ENCODE data around the gene KCNRG. TPM values are rescaled to one million over a fixed set of nuclear protein-coding genes. Genes with fewer than 3 reads are reported as not detected.

KCNRG gene
- total RNA-seq = 0.49 TPM in 1 of 2 replicates, not detected in the other

DNA sequence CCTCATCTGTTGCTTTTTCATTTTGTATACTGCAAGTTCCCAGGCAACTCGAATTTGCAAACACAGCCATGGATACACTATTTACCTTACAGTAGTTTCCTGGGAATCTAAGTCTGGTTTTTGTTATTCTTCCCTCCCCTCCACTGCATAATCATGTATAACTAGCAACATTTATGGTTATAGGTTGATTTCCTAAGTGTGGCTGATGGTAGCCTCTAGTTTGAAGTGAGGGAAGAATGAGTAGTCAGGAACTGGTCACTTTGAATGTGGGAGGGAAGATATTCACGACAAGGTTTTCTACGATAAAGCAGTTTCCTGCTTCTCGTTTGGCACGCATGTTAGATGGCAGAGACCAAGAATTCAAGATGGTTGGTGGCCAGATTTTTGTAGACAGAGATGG lies at the start of gene KCNRG:
TSS of gene KCNRG (plus strand) at position 187 of the 400 bp plus-strand sequence. CDS start at position 237, 50 bp downstream.

DNA sequence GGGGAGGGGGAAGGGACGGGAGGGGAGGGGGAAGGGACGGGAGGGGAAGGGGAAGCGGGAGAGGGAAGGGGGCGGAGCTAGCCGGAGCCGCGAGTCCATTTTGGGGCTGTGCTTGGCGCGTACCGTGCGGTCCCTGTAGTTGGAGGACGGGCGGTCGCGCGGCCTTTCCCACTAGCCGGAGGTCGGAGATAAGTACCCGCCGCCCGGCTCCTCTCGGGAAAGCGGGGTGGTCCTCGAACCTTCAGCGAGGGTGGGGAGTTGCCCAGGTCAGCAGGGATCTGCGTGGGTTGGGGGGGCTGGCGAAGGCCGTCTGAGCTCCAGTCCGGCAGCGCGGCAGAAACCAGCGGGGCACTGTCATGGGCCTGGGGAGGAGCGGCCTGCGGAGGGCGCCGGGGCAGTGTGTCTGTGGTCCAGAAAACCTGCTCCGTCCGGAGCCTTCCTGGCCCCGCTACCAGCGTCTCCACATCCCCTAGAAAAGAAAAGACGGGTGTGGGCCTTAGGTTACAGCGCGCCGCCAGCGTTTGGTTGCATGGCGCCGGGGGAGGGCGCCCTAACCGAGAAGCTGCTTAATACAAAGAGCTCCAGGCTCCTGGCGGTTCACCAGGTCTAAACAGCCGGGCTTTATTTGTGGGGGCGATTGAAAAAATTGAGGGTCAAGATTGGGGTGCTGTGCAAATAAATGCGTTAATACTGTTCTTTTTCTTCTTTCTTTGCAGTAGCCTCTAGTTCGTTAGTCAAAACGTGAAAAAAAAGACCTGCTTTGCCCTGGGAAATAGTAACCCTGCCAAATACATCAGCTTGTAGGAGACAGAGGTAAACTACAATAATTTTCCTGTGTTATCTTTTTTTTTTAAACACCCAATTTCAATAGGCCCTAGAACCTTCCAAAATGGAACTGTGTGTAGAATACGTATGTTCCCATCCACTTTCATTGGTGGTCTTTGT lies 18.0 kb upstream of the KCNRG start, which contains the start of gene TRIM13:
TSS of gene TRIM13 (plus strand) at position 92 of the 945 bp plus-strand sequence. CDS start 14,899 bp downstream, outside the sequence.

Other genes starting within 250 kb of the KCNRG start
- gene KPNA3, start 222.8 kb upstream of the KCNRG start, total RNA-seq = 16.1 and 27.5 TPM in 2 replicates
- gene SPRYD7, start 79.1 kb upstream of the KCNRG start, total RNA-seq = 7.9 and 8.1 TPM in 2 replicates
- 11.2 and 23.0 TPM in 2 replicates for gene TRIM13, start 18.4 kb upstream of the KCNRG start, total RNA-seq

All from cardiac atrium fibroblast (primary cell).